Left ventricle myocardium inferior (tissue), 1 donor: Measurements from ENCODE around the gene KDM1B. TPM values are rescaled to one million over a fixed set of nuclear protein-coding genes. Genes with fewer than 3 reads are reported as not detected.
"Not testable (repeated sequence)": the region's sequence is repeated elsewhere in the genome, so short reads cannot be mapped to it uniquely, and the experiment has no call there.

Experiments used
- DNase-seq: peaks from one replicate; pipeline ENCODE4 v3.0.0-alpha.2; 2020
- H3K27ac ChIP-seq: fragments of 200-600 bp; replicated peaks from 2 replicates; pipeline ENCODE4 v1.8.0; 2021
- H3K27me3 ChIP-seq: fragments of 200-600 bp; 2 replicates; pipeline ENCODE4 v1.8.0; 2021; ENCODE audit warnings: low read depth
- H3K36me3 ChIP-seq: fragments of 200-600 bp; 2 replicates; pipeline ENCODE4 v1.8.0; 2021
- H3K4me1 ChIP-seq: fragments of 200-600 bp; 2 replicates; pipeline ENCODE4 v1.8.0; 2021
- H3K4me3 ChIP-seq: fragments of 200-600 bp; 2 replicates; pipeline ENCODE4 v1.8.0; 2021; ENCODE audit warnings: mild to moderate bottlenecking, moderate library complexity
- H3K9me3 ChIP-seq: fragments of 200-600 bp; replicated peaks from 2 replicates; pipeline ENCODE4 v1.8.0; 2021
- intact Hi-C: fragments of 100-400 bp; cut with micrococcal nuclease; formaldehyde crosslinking; loops from one replicate; pipeline ENCODE4 v1.11.0; 2022
- total RNA-seq: library from RNA; stranded (reverse); fragmentation: NEBNext Ultra II Directional; extraction: Animal tissue kit (Norgen Biotek cat#: 25700); gene quantifications from one replicate; pipeline ENCODE4 v1.2.1, GENCODE V29; 2021
- TF ChIP-seq, protein P1 (sequence below): fragments of 200-600 bp; IDR thresholded peaks from 2 replicates; pipeline ENCODE4 v1.8.0; 2021; ENCODE audit warnings: antibody characterized with exemption, mild to moderate bottlenecking, borderline replicate concordance
- donor health status: DM: no; HTN: yes; CAD: no; lungs with severe emphysema.

The KDM1B gene
- total RNA-seq, 1 donor from 2014 or later: 14.3 TPM

DNA sequence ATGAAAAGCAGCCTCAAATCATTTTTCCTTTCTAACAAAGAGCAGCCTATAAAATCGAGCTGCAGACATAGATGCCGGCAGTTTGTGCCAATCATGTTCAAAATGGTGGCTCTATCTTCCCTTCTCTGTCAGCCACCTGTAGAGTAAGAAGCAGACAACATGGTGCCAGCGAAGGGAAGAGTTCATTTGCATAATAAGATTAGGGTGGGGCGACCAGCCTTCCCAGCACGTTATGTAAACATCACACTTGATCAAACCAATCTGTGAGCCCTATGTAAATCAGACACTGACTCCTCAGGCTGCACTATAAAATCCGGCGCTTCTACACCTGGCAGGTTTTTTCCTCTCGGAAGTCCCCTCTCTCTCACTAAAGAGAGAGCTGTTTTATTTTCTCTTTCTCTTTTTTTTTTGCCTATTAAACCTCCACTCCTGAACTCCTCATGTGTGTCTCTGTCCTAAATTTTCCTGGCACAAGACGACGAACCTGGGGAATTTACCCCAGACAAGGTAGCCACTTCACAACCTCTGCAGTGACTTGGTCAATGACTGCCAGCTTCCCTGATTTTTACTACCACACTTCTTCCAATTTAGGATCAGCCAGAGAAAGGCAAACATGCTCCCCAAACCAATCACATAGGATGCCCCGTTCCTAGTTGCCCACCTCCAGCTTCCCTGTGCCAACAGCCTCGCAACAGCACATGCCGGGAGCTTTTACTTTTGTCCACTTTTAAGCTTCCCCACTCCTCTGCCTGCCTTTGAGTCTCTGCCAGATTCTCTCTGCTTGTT is 13.2 kb upstream of the KDM1B start:
- intact Hi-C loops: no loop called here
- TF ChIP-seq, protein P1, sequence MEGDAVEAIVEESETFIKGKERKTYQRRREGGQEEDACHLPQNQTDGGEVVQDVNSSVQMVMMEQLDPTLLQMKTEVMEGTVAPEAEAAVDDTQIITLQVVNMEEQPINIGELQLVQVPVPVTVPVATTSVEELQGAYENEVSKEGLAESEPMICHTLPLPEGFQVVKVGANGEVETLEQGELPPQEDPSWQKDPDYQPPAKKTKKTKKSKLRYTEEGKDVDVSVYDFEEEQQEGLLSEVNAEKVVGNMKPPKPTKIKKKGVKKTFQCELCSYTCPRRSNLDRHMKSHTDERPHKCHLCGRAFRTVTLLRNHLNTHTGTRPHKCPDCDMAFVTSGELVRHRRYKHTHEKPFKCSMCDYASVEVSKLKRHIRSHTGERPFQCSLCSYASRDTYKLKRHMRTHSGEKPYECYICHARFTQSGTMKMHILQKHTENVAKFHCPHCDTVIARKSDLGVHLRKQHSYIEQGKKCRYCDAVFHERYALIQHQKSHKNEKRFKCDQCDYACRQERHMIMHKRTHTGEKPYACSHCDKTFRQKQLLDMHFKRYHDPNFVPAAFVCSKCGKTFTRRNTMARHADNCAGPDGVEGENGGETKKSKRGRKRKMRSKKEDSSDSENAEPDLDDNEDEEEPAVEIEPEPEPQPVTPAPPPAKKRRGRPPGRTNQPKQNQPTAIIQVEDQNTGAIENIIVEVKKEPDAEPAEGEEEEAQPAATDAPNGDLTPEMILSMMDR: no peak
- DNase-seq: no peak
- Histone ChIP-seq H3K9me3 (no peaks in the 10 kb centered on the region), H3K27ac (no peak overlapping the region), H3K27me3 (no peaks in the 10 kb centered on the region), H3K4me3 (no peak overlapping the region), H3K36me3 (peaks cover 82% of the 10 kb centered on the region), H3K4me1 (no peaks in the 10 kb centered on the region)

DNA sequence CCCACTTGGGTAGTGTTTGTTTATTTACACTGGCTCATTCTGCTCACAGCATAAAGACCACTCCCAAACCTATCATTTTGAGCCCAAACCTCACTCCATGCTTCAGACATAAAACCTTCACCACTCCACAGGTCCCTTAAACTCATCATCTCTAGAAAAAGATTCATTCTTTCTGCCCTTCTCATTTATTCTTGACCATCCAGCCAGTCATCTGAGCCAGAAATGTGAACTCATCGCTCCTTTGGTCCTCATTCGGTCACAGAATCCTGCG is 12.7 kb upstream of the KDM1B start:
- no peak overlapping the region for H3K27ac ChIP-seq
- H3K4me1 ChIP-seq: no peaks in the 10 kb centered on the region
- TF ChIP-seq, protein P1: no peak
- no peaks in the 10 kb centered on the region for H3K9me3 ChIP-seq
- no peaks in the 10 kb centered on the region for H3K27me3 ChIP-seq
- H3K4me3 ChIP-seq: no peak overlapping the region
- peaks cover 88% of the 10 kb centered on the region for H3K36me3 ChIP-seq
- no peak for DNase-seq
- intact Hi-C loops: no loop called here

DNA sequence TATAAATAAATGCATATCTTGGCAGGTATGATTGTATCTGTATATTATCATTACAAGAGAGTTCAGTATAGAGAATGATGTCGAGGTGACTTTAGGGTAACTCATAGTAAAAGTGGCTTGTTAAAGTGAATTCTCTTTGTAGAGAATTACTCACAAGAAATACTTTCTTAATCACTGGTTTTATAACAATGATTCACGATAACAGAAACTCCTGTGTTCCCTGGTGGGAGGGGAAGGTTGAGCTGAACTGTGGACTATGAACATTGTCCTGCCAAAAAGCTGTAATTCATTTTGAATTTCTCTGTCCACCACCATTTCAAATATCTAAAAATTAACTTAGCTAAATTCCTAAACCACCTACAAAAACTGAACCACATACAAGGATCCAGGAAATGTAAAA is 8.1 kb upstream of the KDM1B start:
- TF ChIP-seq, protein P1: no peak
- DNase-seq: no peak
- H3K36me3 ChIP-seq: peaks cover 54% of the 10 kb centered on the region
- intact Hi-C loops: no loop called here
- H3K9me3 ChIP-seq: no peaks in the 10 kb centered on the region
- H3K4me3 ChIP-seq: no peak overlapping the region
- no peaks in the 10 kb centered on the region for H3K27me3 ChIP-seq
- H3K4me1 ChIP-seq: no peaks in the 10 kb centered on the region
- H3K27ac ChIP-seq: no peak overlapping the region

DNA sequence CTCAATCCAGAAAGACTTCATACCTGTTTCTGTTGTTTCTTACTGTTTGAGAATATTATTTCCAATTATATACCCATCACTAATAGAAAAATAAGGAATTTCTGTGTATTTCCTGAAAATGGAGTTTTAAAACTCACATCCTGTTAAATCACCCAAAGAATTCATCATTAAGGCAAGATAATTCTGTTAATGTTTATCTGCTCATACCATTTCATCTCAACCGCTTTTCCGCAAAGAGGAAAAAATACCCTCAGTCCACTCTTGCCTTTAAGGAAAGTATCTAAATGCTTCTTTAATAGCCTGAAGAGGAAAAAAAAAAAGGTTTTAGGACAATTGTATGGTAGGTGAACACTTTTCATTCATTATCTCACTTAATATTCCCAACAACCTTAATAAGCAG is 7.6 kb upstream of the KDM1B start:
- H3K9me3 ChIP-seq: no peaks in the 10 kb centered on the region
- H3K36me3 ChIP-seq: peaks cover 50% of the 10 kb centered on the region
- no peak for DNase-seq
- intact Hi-C loops: no loop called here
- no peaks in the 10 kb centered on the region for H3K4me1 ChIP-seq
- H3K27ac ChIP-seq: no peak overlapping the region
- H3K27me3 ChIP-seq: no peaks in the 10 kb centered on the region
- TF ChIP-seq, protein P1: no peak
- H3K4me3 ChIP-seq: no peak overlapping the region

DNA sequence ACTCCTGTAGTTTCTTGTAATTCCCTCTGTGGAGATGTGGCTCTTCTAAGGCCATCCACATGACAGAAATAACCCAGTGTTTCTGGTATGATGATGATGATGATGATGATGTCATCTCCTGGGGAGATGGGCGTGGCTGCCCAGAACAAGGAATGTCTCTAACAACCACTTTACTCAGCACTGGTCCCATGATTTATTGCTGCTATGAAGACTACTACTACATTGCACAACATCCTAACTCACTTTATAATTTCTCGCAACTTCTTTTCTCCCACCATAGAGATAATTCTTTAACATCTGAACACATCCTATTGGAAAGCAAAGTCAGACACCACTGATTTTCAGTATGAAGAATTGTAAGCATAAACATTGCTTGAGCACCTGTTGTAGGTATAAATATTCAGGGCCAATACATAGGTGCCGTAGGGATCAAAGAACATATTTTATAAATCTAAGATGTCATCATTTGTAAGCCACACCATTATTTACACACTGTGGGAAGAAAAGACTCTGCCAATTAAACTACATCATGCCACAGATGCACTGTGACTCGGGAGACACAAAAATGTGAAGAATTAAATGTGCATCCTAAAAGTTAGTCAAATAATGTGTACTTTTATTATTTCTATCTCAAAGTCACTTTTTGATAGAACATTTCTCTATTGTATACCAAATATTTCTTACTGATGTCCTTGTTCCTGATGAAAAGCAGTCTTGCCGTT is 6.8 kb upstream of the KDM1B start:
- no peak overlapping the region for H3K4me3 ChIP-seq
- H3K36me3 ChIP-seq: peaks cover 43% of the 10 kb centered on the region
- no peak for DNase-seq
- H3K27me3 ChIP-seq: no peaks in the 10 kb centered on the region
- peaks cover 7% of the 10 kb centered on the region for H3K4me1 ChIP-seq
- TF ChIP-seq, protein P1: no peak
- no peaks in the 10 kb centered on the region for H3K9me3 ChIP-seq
- intact Hi-C loops: no loop called here
- H3K27ac ChIP-seq: no peak overlapping the region

DNA sequence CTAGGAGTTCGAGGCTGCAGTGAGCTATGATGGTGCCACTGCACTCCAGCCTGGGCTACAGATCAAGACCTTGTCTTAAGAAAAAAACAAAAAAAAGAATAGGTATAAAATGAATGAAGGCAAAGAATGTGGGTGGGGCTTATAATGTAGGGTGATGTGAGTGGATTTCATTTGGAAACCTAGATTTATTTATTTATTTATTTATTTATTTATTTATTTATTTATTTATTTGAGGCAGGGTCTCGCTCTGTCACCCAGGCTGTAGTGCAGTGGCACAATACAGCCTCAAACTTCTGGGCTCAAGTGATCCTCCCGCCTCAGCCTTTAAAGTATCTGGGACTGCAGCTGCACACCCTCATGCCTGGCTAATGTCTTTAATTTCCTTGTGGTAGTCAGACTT is 3.8 kb upstream of the KDM1B start:
- H3K9me3 ChIP-seq, H3K4me3 ChIP-seq, intact Hi-C loops, DNase-seq, H3K27ac ChIP-seq, H3K27me3 ChIP-seq: not testable (repeated sequence)
- Histone ChIP-seq H3K36me3 (peaks cover 20% of the 10 kb centered on the region), H3K4me1 (peaks cover 30% of the 10 kb centered on the region)
